Measurements from ENCODE around the gene PCYT1A. TPM values are rescaled to one million over a fixed set of nuclear protein-coding genes. Genes with fewer than 3 reads are reported as not detected.

Gene PCYT1A
- polyA plus RNA-seq, 4 donors: 43.4 to 92.8 (median 47.9) TPM

DNA sequence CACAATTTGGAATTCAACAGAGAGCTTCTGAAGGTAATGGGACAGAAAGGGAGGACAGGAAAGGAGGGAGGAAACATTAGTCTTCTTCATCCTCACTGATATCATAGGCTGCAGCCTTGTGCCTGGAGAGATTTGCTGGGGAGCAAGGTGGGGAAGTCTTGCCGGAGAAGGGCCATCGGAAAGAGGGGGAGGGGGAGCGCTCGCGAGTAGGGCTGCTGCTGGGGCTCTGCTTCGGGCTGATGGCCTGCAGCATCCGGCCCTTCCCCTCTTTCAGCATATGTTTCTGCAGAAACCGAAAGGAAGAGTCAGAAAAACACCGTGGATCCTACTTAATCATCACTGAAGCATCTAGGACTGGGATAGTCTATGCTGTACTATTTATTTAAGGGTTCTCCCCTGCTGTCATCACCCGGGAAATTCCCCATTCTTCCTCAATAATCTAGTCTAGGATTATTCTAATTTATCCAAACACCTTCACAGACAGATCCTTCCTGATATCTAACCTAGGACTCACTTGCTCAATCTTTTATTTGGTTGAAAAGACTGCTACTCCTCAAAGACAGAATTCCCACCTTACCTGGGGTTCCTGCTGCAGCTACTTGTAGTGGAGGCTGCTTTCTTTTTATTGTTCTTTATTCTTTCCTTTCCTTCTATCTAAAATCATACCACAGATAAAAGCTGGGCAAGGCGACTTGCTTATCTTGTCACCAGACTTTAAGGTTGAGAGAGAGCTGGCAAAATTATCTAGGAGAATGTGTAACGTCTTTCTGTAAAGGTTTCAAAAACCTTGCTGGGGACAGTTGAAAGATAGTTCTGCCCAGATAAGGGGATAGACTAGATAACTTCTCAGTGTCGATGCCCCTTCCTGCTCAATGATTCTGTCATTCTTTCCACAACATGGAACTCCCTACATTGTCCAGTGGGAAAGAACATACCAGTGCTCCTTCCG, 48.6 kb downstream of the PCYT1A start:
- Histone ChIP-seq H3K27ac (ENCODE audit: low read depth in 1 of 3, low read length in 2 of 3) (no peak overlapping the region), H3K9me3 (ENCODE audit: control insufficient read depth in 2 of 2, insufficient read depth in 1 of 2, low read depth in 1 of 2, low read length in 1 of 2) (no peaks in the 10 kb centered on the region), H3K4me1 (ENCODE audit: control insufficient read depth in 3 of 3, insufficient read depth in 2 of 3, low read depth in 1 of 3, low read length in 2 of 3) (no peaks in the 10 kb centered on the region), H3K4me3 (ENCODE audit: low read depth in 1 of 3, low read length in 3 of 3) (no peak overlapping the region), H3K36me3 (ENCODE audit: control insufficient read depth in 3 of 3, insufficient read depth in 2 of 3, low read depth in 1 of 3, low read length in 3 of 3) (peaks cover 17 to 51% (median 19%) of the 10 kb centered on the region in 3 donors), H3K27me3 (ENCODE audit: control insufficient read depth in 3 of 3, insufficient read depth in 3 of 3, low read length in 3 of 3) (no peaks in the 10 kb centered on the region)
- no peak for FAIRE-seq
- WGBS, 3 donors: 79 to 88% (median 87%) methylated on average over 14 of the region's 14 CpGs
- no peak for DNase-seq

DNA sequence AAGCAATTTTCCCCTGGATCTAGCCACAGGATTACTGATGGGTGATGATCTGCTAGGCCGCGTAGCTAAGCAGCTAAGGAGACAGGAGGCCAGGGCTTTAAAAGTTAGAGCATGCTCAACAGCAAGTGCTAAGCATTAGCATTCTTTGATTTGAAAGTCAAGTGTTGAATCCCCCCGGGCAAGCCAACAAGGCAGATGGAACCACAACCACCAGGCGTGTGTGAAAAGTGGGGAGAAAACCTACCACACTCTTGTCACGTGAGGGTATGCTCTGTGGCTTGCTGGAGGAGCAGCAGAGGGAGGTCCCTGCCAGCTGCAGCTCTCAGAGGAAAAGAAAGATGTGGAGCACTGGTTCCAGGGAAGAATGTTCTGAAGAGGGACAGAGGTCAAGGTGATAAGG, 50.3 kb downstream of the PCYT1A start:
- no peaks in the 10 kb centered on the region for H3K27me3 ChIP-seq (ENCODE audit: control insufficient read depth in 3 of 3, insufficient read depth in 3 of 3, low read length in 3 of 3)
- no peak overlapping the region for H3K27ac ChIP-seq (ENCODE audit: low read depth in 1 of 3, low read length in 2 of 3)
- 84 to 85% (median 85%) methylated on average over 5 of the region's 5 CpGs for WGBS, 3 donors
- DNase-seq (no peak), FAIRE-seq (no peak)
- H3K4me3 ChIP-seq (ENCODE audit: low read depth in 1 of 3, low read length in 3 of 3): no peak overlapping the region
- no peaks in the 10 kb centered on the region for H3K4me1 ChIP-seq (ENCODE audit: control insufficient read depth in 3 of 3, insufficient read depth in 2 of 3, low read depth in 1 of 3, low read length in 2 of 3)
- H3K36me3 ChIP-seq (ENCODE audit: control insufficient read depth in 3 of 3, insufficient read depth in 2 of 3, low read depth in 1 of 3, low read length in 3 of 3): peaks cover 12 to 53% (median 15%) of the 10 kb centered on the region in 3 donors
- no peaks in the 10 kb centered on the region for H3K9me3 ChIP-seq (ENCODE audit: control insufficient read depth in 2 of 2, insufficient read depth in 1 of 2, low read depth in 1 of 2, low read length in 1 of 2)

DNA sequence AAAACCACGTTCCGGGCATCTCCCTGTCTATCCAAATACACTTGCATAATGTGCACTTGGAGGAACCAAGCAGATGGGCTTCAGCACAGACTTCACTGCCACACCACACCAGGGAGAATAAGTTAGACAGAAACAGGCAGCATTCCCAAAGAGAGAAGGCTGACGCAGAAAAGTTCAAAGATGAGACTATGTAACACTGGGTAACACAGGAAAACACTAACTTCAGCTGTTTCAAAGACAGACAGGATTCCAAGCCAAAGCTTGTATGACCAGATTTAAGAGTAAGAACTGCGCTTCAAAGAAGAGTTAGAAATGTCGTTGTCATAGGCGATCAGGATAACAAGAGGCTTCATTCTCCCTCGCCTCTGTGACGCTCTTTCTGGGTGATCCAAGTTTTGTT, 51.3 kb downstream of the PCYT1A start:
- no peaks in the 10 kb centered on the region for H3K4me1 ChIP-seq (ENCODE audit: control insufficient read depth in 3 of 3, insufficient read depth in 2 of 3, low read depth in 1 of 3, low read length in 2 of 3)
- peaks cover 9 to 48% (median 13%) of the 10 kb centered on the region in 3 donors for H3K36me3 ChIP-seq (ENCODE audit: control insufficient read depth in 3 of 3, insufficient read depth in 2 of 3, low read depth in 1 of 3, low read length in 3 of 3)
- H3K4me3 ChIP-seq (ENCODE audit: low read depth in 1 of 3, low read length in 3 of 3): no peak overlapping the region
- FAIRE-seq (no peak), DNase-seq (no peak)
- no peaks in the 10 kb centered on the region for H3K27me3 ChIP-seq (ENCODE audit: control insufficient read depth in 3 of 3, insufficient read depth in 3 of 3, low read length in 3 of 3)
- no peaks in the 10 kb centered on the region for H3K9me3 ChIP-seq (ENCODE audit: control insufficient read depth in 2 of 2, insufficient read depth in 1 of 2, low read depth in 1 of 2, low read length in 1 of 2)
- no peak overlapping the region for H3K27ac ChIP-seq (ENCODE audit: low read depth in 1 of 3, low read length in 2 of 3)
- WGBS, 3 donors: 92 to 95% (median 95%) methylated on average over 8 of the region's 8 CpGs

DNA sequence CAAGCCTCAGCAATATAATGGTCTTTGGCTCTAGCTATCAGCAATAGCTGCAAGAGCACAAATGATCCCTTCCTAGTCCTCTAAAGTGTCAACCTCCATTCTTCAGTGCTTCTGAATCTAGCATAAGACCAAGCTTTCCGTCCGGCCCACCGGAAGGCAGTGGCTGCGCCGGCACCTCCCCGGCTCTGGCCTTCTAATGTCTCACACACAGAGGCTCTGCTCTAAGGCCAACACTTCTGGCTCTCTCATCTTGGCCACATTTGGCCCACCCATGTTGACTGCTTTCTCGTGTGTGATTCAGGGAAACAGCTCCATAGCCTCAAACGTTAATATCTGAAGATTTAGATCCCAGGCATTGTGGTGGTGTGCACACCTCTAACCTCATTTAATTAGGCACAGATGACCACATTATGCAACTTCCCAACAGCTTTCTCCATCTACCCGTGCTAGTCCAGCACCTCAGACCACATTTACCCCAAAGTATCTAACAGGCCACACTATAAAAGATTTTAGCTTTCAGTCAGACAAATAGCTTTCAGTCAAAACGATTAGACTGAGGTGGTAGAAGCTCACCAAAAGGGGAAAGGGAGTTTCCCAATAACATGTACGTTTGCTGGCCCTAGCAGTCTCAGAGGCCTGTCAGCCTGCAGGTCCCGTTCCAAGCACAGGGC, 51.9 kb downstream of the PCYT1A start:
- Histone ChIP-seq H3K27ac (ENCODE audit: low read depth in 1 of 3, low read length in 2 of 3) (no peak overlapping the region), H3K36me3 (ENCODE audit: control insufficient read depth in 3 of 3, insufficient read depth in 2 of 3, low read depth in 1 of 3, low read length in 3 of 3) (peaks cover 9 to 44% (median 13%) of the 10 kb centered on the region in 3 donors)
- 77 to 86% (median 78%) methylated on average over 12 of the region's 12 CpGs for WGBS, 3 donors

DNA sequence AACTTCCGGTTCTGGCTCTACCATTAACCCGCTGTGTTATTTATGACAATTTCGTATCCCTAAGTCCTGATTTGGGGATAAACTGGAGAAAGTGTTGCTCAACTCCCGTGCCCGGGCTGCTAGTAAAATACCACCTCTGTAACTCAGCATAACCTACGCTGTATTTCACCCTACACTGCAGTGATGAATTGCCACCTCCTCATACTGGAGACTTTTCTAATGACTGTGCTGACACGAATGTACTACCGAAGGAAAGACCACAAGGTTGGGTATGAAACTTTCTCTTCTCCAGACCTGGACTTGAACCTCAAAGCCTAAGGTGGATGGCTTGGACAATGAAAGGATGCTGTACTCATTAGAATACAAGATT, 54.7 kb downstream of the PCYT1A start:
- FAIRE-seq: no peak
- no peak for DNase-seq

More for the DNA sequence above, 51.9 kb downstream of the PCYT1A start:
- Histone ChIP-seq H3K4me1 (ENCODE audit: control insufficient read depth in 3 of 3, insufficient read depth in 2 of 3, low read depth in 1 of 3, low read length in 2 of 3) (no peaks in the 10 kb centered on the region), H3K9me3 (ENCODE audit: control insufficient read depth in 2 of 2, insufficient read depth in 1 of 2, low read depth in 1 of 2, low read length in 1 of 2) (no peaks in the 10 kb centered on the region), H3K4me3 (ENCODE audit: low read depth in 1 of 3, low read length in 3 of 3) (no peak overlapping the region), H3K27me3 (ENCODE audit: control insufficient read depth in 3 of 3, insufficient read depth in 3 of 3, low read length in 3 of 3) (no peaks in the 10 kb centered on the region)
- FAIRE-seq (no peak), DNase-seq (no peak)

DNA sequence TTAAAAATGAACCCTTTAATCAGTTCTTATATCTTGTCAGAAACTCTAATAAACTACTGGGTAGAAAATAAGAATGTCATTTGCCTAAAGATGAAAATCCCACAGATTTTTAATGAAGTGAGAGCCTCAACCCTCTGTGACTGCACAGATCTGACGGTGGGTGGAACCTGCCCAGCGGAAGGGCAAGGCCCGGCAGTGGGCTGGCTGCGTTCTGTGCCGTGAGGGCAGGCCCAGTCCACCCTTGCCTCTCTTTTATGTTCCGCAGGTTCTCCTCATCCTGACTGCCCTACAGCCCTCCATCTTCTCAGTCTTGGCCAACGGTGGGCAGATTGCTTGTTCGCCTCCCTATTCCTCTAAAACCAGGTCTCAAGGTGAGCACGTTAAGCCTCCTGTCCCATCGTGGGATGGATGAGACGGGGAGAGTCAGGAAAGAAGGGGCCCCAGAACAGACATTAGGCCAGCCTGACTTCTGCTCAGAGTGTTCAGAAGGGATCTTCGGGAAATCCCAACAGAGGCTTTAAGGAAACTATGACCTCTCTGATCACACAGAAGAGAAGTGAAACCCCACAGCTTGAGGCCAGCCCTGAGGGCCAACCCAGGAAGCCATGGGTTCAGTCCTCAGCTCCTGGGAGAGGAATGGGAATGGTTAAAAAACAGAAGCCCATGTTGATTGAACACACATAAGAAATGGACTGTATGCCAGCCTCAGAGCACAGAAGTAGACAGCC, 55.2 kb downstream of the PCYT1A start:
- WGBS, 3 donors: 89 to 94% (median 92%) methylated on average over 12 of the region's 12 CpGs
- H3K4me1 ChIP-seq (ENCODE audit: control insufficient read depth in 3 of 3, insufficient read depth in 2 of 3, low read depth in 1 of 3, low read length in 2 of 3): no peaks in the 10 kb centered on the region
- no peak for DNase-seq
- H3K27ac ChIP-seq (ENCODE audit: low read depth in 1 of 3, low read length in 2 of 3): no peak overlapping the region
- H3K4me3 ChIP-seq (ENCODE audit: low read depth in 1 of 3, low read length in 3 of 3): no peak overlapping the region
- no peak for FAIRE-seq
- H3K9me3 ChIP-seq (ENCODE audit: control insufficient read depth in 2 of 2, insufficient read depth in 1 of 2, low read depth in 1 of 2, low read length in 1 of 2): no peaks in the 10 kb centered on the region
- peaks cover 2 to 45% (median 4%) of the 10 kb centered on the region in 3 donors for H3K36me3 ChIP-seq (ENCODE audit: control insufficient read depth in 3 of 3, insufficient read depth in 2 of 3, low read depth in 1 of 3, low read length in 3 of 3)
- H3K27me3 ChIP-seq (ENCODE audit: control insufficient read depth in 3 of 3, insufficient read depth in 3 of 3, low read length in 3 of 3): no peaks in the 10 kb centered on the region

More for the DNA sequence above, 54.7 kb downstream of the PCYT1A start:
- no peak overlapping the region for H3K27ac ChIP-seq (ENCODE audit: low read depth in 1 of 3, low read length in 2 of 3)
- no peaks in the 10 kb centered on the region for H3K4me1 ChIP-seq (ENCODE audit: control insufficient read depth in 3 of 3, insufficient read depth in 2 of 3, low read depth in 1 of 3, low read length in 2 of 3)
- 82 to 88% (median 86%) methylated on average over 8 of the region's 8 CpGs for WGBS, 3 donors
- H3K36me3 ChIP-seq (ENCODE audit: control insufficient read depth in 3 of 3, insufficient read depth in 2 of 3, low read depth in 1 of 3, low read length in 3 of 3): peaks cover 2 to 48% (median 6%) of the 10 kb centered on the region in 3 donors
- no peaks in the 10 kb centered on the region for H3K27me3 ChIP-seq (ENCODE audit: control insufficient read depth in 3 of 3, insufficient read depth in 3 of 3, low read length in 3 of 3)
- no peaks in the 10 kb centered on the region for H3K9me3 ChIP-seq (ENCODE audit: control insufficient read depth in 2 of 2, insufficient read depth in 1 of 2, low read depth in 1 of 2, low read length in 1 of 2)
- no peak overlapping the region for H3K4me3 ChIP-seq (ENCODE audit: low read depth in 1 of 3, low read length in 3 of 3)

DNA sequence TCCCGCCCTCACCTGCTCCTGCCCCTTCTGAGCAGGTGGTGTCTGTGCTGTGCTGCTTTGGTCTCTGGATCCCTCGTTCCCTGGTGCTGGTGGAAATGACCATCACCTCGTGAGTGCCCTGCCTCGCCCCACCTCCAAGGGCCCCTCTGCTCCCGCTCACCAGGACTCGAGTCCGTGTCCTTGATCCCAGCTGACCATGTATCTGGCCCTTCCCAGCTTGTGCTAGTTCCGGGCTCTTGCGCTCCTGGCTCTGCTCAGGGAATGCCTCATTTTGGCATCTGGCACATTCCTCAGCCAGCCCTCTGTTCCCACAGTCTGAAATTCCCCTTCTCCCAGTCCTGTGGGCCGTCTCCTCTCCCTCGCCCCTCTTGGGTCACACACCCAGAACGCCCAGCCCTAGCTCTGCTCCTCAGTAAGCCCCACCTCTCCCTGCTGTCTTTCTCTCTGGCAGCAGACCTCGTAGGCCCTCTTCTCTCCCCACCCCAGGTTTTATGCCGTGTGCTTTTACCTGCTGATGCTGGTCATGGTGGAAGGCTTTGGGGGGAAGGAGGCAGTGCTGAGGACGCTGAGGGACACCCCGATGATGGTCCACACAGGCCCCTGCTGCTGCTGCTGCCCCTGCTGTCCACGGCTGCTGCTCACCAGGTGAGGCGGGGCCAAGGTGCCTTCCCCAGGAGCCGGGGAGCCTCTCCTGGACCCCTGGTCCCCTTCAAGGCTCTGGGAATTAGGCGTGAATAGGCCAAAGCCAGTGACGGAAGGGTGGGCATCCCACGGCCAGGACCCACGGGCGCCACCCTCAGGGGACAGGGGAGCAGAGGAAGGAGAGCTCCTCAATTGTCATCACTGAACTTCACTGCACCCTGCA, 59.7 kb downstream of the PCYT1A start:
- WGBS, 3 donors: 52 to 57% (median 57%) methylated on average over 24 of the region's 24 CpGs
- Histone ChIP-seq H3K9me3 (ENCODE audit: control insufficient read depth in 2 of 2, insufficient read depth in 1 of 2, low read depth in 1 of 2, low read length in 1 of 2) (no peaks in the 10 kb centered on the region), H3K27me3 (ENCODE audit: control insufficient read depth in 3 of 3, insufficient read depth in 3 of 3, low read length in 3 of 3) (no peaks in the 10 kb centered on the region), H3K4me1 (ENCODE audit: control insufficient read depth in 3 of 3, insufficient read depth in 2 of 3, low read depth in 1 of 3, low read length in 2 of 3) (no peaks in the 10 kb centered on the region), H3K27ac (ENCODE audit: low read depth in 1 of 3, low read length in 2 of 3) (no peak overlapping the region), H3K4me3 (ENCODE audit: low read depth in 1 of 3, low read length in 3 of 3) (no peak overlapping the region), H3K36me3 (ENCODE audit: control insufficient read depth in 3 of 3, insufficient read depth in 2 of 3, low read depth in 1 of 3, low read length in 3 of 3) (peaks cover 0 to 28% (median 2%) of the 10 kb centered on the region in 3 donors)
- DNase-seq (no peak), FAIRE-seq (no peak)
